HG02970 (cell line): ENCODE results near the gene CNTN5.

Experiments used
- ATAC-seq: cut with Tn5 transposase; IDR thresholded peaks from one replicate; pipeline ENCODE4 v1.9.1; 2021; ENCODE audit warnings: mild to moderate bottlenecking, moderate library complexity, moderate number of reproducible peaks; ENCODE audit not compliant: unreplicated experiment, low FRiP score

Gene CNTN5

DNA sequence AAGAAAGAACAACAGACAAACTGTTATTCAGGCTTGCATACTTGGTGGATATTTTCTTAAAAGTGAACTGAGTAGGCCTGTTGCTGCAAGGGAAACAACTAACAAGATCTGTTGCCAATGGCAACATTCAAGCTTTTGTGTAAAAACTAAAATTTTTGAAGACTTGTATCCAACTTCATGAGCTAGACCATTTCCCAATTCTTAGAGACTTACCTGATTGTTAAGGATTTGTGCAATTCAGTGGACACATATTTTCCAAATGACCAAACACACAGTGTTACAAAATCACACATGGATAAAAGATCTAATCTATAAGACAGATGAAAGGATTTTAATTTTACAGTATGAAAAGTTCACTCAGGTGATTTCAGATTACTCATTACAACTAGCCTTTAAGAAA is 564.1 kb downstream of the CNTN5 start:
- ATAC-seq: no peak

DNA sequence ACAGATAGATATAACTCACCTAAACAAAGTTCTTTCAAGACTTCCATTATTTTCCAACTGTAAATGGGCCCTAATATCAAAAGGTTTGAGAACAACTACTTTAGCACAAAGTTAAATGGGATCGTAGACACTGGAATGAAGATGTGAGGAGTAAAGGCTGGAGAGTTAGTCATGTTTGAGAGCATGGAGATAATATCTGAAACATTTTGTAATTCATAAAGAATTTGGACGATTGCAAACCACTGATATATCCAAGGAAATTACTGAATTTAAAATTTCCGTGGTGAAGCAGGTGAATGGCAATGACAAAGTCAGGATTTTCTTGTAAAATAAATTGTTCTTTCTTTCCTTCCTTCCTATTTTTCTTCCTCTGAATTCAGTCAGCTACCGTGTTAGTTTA is 564.9 kb downstream of the CNTN5 start:
- no peak for ATAC-seq

GRCh38 chr11:99589771-99590170 is 569.0 kb downstream of the CNTN5 start:
- no peak for ATAC-seq

- ATAC-seq: no peak
Observed at GRCh38 chr11:99592266-99592665, 571.5 kb downstream of the CNTN5 start.

- no peak for ATAC-seq
Observed at GRCh38 chr11:99593197-99593596, 572.4 kb downstream of the CNTN5 start.

DNA sequence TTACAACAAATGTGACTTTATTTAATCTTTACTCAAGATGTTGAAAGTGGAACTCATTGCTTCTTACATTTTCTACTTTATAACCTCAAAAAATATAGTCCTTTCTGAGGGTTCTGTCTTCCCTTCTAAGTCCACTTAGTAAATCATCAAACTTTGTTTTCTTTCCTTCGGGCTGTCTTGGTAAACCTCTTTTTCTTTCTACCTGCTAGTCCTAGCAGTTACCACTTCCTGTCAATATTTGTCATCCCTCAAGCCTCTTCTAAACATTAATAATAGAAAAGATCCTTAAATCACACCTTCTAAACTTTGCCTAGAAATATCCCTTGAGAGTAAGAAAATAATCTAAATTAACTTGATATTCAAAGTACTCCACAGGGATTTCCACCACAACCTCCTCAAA is 580.4 kb downstream of the CNTN5 start:
- ATAC-seq: no peak

GRCh38 chr11:99614352-99614751 is 593.6 kb downstream of the CNTN5 start:
- ATAC-seq: no peak

- no peak for ATAC-seq
Observed at GRCh38 chr11:99630629-99631028, 609.9 kb downstream of the CNTN5 start.

- no peak for ATAC-seq
Observed at GRCh38 chr11:99631618-99632017, 610.9 kb downstream of the CNTN5 start.

- no peak for ATAC-seq
Observed at GRCh38 chr11:99632969-99633368, 612.2 kb downstream of the CNTN5 start.

GRCh38 chr11:99634581-99634980 is 613.8 kb downstream of the CNTN5 start:
- no peak for ATAC-seq

- ATAC-seq: no peak
Observed at GRCh38 chr11:99638073-99638553, 617.4 kb downstream of the CNTN5 start.

DNA sequence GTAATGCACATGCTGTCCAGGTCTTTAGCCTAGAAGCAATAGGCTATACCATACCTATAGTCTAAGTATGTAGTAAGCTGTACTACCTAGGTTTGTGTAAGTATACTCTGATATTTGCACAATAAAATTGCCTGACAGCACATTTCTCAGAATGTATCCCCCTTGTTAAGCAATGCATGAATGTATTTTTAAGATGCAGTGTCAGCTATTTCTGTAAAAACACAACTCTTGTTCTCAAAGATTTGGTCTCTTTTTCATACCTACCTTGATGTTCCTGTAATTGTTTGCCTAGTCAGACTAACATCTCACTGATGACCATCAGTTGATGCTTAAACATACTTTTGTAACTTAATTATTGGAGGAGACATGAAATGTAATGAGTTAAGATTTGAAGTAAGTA is 619.9 kb downstream of the CNTN5 start:
- no peak for ATAC-seq

DNA sequence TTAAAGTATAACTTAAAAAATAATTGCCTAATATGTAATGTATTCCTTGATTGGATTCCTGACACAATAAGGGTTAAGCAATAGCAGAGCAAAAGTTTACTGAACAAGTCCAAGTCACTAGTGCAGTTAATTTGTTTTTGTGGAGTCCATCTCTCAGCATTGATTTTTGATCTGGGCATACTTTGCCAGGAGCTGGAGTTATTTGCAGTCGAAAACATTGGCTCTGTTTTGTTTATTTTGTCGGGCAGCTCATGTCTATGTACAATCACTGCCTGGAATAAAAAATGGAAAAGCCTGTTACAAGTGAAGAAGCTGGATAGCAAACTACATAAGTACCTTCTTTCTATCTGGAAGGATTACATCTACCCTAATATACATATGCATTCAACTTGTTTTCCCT is 625.2 kb downstream of the CNTN5 start:
- ATAC-seq: no peak

GRCh38 chr11:99670067-99670676 is 649.4 kb downstream of the CNTN5 start:
- no peak for ATAC-seq

- ATAC-seq: no peak
Observed at GRCh38 chr11:99671808-99672409, 651.2 kb downstream of the CNTN5 start.

DNA sequence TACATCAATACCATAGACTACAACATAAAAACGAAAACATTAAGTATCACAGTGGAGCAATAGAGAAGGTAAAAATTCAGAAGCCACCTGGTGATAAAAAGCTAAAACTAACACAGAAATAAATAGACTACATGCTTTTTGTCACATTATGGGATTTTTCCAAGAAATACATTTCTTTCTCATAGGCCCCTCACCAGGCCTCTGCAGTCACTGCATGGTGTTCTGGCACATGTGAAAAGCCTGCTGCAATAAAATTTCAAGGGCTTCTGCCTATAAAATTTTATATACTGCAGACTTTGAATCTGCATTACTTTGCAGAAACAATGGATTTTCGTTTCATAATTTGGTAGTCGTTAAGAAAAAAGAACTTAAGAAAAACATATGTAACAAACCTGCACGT is 655.5 kb downstream of the CNTN5 start:
- no peak for ATAC-seq

- no peak for ATAC-seq
Observed at GRCh38 chr11:99682171-99682570, 661.4 kb downstream of the CNTN5 start.

GRCh38 chr11:99682646-99683045 is 661.9 kb downstream of the CNTN5 start:
- no peak for ATAC-seq

DNA sequence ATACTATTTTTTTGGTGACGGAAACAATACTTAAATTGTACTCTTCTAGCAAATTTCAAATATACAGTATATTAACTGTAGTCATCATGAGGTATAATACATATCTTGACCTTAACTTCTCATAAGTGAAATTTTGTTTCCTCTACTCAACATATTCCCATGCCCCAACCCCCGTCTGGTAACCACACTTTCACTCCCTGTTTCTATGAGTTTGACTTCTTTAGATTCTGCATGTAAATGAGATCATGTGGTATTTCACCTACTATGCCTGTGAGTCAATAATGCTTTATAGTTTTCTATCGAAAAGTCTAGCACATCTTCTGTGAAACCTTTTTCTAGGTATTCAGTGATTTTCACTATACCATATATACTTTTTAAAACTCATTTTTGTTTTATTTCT is 663.2 kb downstream of the CNTN5 start:
- ATAC-seq: no peak

DNA sequence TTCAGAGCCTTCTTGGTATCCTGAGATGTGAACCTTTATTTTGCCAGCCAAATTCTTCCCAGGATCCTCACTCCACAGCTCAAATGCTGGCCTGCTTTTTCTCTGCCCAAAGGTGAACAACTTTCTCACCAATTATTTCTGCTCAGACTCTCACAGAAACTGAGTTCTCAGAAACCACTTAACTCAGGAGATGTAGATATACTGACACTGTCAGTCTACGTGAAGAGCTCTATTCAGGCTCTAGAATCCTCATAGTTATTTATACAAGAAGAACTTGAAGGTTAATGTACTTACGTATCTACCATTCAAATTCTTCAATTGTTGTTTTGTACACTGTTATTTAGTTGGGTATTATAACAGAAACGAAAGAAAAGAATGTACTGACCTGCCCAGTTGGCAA is 666.1 kb downstream of the CNTN5 start:
- ATAC-seq: no peak

DNA sequence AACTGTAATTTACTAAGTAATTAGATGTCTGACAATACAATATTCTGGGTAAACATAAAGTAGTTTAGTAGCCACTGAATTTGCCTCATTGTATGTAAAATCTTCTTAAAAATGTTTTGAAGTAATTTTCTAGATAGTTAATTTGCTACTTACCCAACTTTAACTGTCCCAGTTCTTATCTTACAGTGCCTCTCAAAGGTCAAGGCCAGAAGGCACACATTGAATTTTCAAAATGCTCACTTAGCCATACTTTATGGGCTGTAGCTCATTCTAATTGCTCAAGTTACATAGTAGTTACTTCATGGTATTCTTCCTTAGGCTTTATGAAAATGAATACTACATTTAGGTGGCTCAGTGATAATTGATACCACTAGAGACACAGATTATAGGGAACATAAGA is 666.6 kb downstream of the CNTN5 start:
- ATAC-seq: no peak
